ENCODE data around the gene GRXCR2. TPM values are rescaled to one million over a fixed set of nuclear protein-coding genes. Genes with fewer than 3 reads are reported as not detected.

GRXCR2 gene
- total RNA-seq, 1 donor from 2014 or later = not detected

DNA sequence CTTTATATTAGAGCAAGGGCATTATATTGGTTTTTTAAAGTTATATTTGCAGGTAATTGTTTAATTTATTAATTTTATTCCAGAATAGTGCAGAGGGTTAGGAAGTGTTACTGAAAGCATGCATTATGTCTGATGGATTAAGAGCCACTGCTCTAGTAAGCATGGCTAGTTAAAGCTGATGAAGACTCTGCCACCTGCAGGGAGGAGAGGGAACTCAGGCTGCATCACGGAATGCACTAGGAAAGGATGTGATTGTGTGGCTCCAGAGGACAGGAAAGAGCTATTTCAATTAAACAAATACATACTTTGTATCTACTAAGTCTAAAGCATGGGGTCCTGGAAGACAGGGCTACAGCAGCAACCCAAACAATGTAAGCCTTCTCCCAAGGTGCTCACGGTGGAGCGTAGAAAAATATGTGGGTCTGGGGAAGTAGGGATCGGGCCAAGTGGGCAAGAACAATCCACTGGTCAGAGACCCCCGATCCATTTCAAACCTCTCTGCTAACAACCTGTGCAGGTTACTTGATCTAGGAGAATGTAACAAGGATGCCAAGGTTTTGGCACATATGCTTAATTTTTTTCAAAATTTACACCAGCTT, 15.3 kb upstream of the GRXCR2 start:
- H3K36me3 Mint-ChIP-seq (ENCODE audit: low read depth, unreplicated experiment) = peaks cover 3% of the 10 kb centered on the region

DNA sequence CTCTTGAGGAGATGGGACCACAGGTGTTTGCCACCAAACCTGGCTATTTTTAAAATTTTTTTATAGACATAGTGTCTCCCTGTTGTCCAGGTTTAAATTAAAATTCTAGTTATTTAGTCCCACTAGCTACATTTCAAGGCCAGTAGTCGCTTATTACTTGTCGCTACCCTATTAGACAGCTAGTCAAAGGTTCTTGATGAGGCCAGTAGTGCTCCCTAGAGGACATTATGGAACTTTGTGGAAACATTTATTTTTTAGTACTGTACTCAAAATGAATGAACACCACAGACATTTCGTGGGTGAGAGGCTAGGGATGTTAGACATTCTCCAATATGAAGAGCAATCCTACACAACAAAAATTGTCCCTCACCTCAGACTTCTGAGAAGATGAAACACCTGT, 14.4 kb upstream of the GRXCR2 start:
- H3K27me3 Mint-ChIP-seq (ENCODE audit: low read depth, unreplicated experiment) = no peaks in the 10 kb centered on the region

More for the DNA sequence above, 15.3 kb upstream of the GRXCR2 start:
- no peak overlapping the region for H3K27ac Mint-ChIP-seq (ENCODE audit: unreplicated experiment)
- TF ChIP-seq, protein P1, sequence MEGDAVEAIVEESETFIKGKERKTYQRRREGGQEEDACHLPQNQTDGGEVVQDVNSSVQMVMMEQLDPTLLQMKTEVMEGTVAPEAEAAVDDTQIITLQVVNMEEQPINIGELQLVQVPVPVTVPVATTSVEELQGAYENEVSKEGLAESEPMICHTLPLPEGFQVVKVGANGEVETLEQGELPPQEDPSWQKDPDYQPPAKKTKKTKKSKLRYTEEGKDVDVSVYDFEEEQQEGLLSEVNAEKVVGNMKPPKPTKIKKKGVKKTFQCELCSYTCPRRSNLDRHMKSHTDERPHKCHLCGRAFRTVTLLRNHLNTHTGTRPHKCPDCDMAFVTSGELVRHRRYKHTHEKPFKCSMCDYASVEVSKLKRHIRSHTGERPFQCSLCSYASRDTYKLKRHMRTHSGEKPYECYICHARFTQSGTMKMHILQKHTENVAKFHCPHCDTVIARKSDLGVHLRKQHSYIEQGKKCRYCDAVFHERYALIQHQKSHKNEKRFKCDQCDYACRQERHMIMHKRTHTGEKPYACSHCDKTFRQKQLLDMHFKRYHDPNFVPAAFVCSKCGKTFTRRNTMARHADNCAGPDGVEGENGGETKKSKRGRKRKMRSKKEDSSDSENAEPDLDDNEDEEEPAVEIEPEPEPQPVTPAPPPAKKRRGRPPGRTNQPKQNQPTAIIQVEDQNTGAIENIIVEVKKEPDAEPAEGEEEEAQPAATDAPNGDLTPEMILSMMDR (IDR thresholded peaks at IDR 0.05; ENCODE audit: insufficient read depth, low read depth, low read length) = peak; percentile 80
- no peak for TF ChIP-seq EZH2 (IDR thresholded peaks at IDR 0.05; ENCODE audit: insufficient read depth, low read length)
- FAIRE-seq (no peak), DNase-seq (ENCODE audit: low read depth) (peak; percentile 37)
- no peak overlapping the region for H2AFZ ChIP-seq (ENCODE audit: low read depth, low read length)
- no peaks in the 10 kb centered on the region for H3K79me2 ChIP-seq (ENCODE audit: insufficient read depth, low read length)
- H3K4me3 ChIP-seq (ENCODE audit: insufficient read depth, low read depth, low read length) = no peak overlapping the region
- H3K36me3 ChIP-seq (ENCODE audit: insufficient read depth, low read length) = no peaks in the 10 kb centered on the region
- no peak overlapping the region for H3K9ac ChIP-seq (ENCODE audit: low read length)
- peaks cover 10% of the 10 kb centered on the region for H3K9me3 Mint-ChIP-seq (ENCODE audit: unreplicated experiment)
- no peaks in the 10 kb centered on the region for H3K4me1 Mint-ChIP-seq (ENCODE audit: low read depth, unreplicated experiment)
- H3K27me3 Mint-ChIP-seq (ENCODE audit: low read depth, unreplicated experiment) = no peaks in the 10 kb centered on the region
- no peaks in the 10 kb centered on the region for H4K20me1 ChIP-seq (ENCODE audit: insufficient read depth, low read length)
- no peak overlapping the region for H3K4me2 ChIP-seq (ENCODE audit: low read length)
- no peaks in the 10 kb centered on the region for H3K9me3 ChIP-seq (ENCODE audit: insufficient read depth, low read depth, low read length)
- no peaks in the 10 kb centered on the region for H3K4me1 ChIP-seq (ENCODE audit: insufficient read depth, low read length)
- no peaks in the 10 kb centered on the region for H3K27me3 ChIP-seq (ENCODE audit: insufficient read depth, low read length)
- no peak overlapping the region for H3K27ac ChIP-seq (ENCODE audit: low read depth, low read length)
- H3K4me3 Mint-ChIP-seq (ENCODE audit: unreplicated experiment) = no peak overlapping the region

DNA sequence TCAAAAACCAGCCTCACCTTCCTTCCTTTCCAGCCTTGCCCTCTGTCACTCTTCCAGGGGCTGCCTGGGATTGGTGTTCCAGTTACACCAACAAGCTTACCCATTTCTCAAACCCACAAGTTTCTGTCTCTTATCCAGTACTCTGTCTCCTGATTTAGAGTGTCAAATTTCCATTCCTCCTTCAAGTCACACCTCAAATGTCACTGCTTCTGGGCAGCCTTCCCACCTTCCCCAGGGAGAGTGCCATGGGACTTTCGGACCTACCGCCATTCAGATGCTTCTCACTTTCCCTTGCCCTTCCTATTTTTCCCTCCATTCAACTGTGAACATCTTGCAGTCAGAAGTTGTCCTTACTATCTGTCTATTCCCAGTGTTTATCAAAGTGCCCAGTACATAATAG, 2.0 kb upstream of the GRXCR2 start:
- Mint-ChIP-seq H3K4me3 (ENCODE audit: unreplicated experiment) (no peak overlapping the region), H3K27ac (ENCODE audit: unreplicated experiment) (no peak overlapping the region), H3K27me3 (ENCODE audit: low read depth, unreplicated experiment) (no peaks in the 10 kb centered on the region), H3K4me1 (ENCODE audit: low read depth, unreplicated experiment) (no peaks in the 10 kb centered on the region), H3K9me3 (ENCODE audit: unreplicated experiment) (peaks cover 7% of the 10 kb centered on the region), H3K36me3 (ENCODE audit: low read depth, unreplicated experiment) (no peaks in the 10 kb centered on the region)
- no peaks in the 10 kb centered on the region for H3K27me3 ChIP-seq (ENCODE audit: insufficient read depth, low read length)
- FAIRE-seq (no peak), DNase-seq (ENCODE audit: low read depth) (no peak)
- no peaks in the 10 kb centered on the region for H4K20me1 ChIP-seq (ENCODE audit: insufficient read depth, low read length)
- no peak overlapping the region for H2AFZ ChIP-seq (ENCODE audit: low read depth, low read length)
- no peak overlapping the region for H3K9ac ChIP-seq (ENCODE audit: low read length)
- no peaks in the 10 kb centered on the region for H3K9me3 ChIP-seq (ENCODE audit: insufficient read depth, low read depth, low read length)
- H3K27ac ChIP-seq (ENCODE audit: low read depth, low read length) = no peak overlapping the region
- no peak overlapping the region for H3K4me3 ChIP-seq (ENCODE audit: insufficient read depth, low read depth, low read length)
- H3K36me3 ChIP-seq (ENCODE audit: insufficient read depth, low read length) = no peaks in the 10 kb centered on the region
- TF ChIP-seq, protein P1 (IDR thresholded peaks at IDR 0.05; ENCODE audit: insufficient read depth, low read depth, low read length) = no peak
- no peak for TF ChIP-seq EZH2 (IDR thresholded peaks at IDR 0.05; ENCODE audit: insufficient read depth, low read length)
- no peaks in the 10 kb centered on the region for H3K4me1 ChIP-seq (ENCODE audit: insufficient read depth, low read length)
- no peak overlapping the region for H3K4me2 ChIP-seq (ENCODE audit: low read length)
- no peaks in the 10 kb centered on the region for H3K79me2 ChIP-seq (ENCODE audit: insufficient read depth, low read length)

More for the DNA sequence above, 14.4 kb upstream of the GRXCR2 start:
- H2AFZ ChIP-seq (ENCODE audit: low read depth, low read length) = no peak overlapping the region
- TF ChIP-seq, protein P1 (IDR thresholded peaks at IDR 0.05; ENCODE audit: insufficient read depth, low read depth, low read length) = no peak
- no peak for TF ChIP-seq EZH2 (IDR thresholded peaks at IDR 0.05; ENCODE audit: insufficient read depth, low read length)
- Mint-ChIP-seq H3K27ac (ENCODE audit: unreplicated experiment) (no peak overlapping the region), H3K4me1 (ENCODE audit: low read depth, unreplicated experiment) (no peaks in the 10 kb centered on the region), H3K9me3 (ENCODE audit: unreplicated experiment) (peaks cover 11% of the 10 kb centered on the region), H3K4me3 (ENCODE audit: unreplicated experiment) (no peak overlapping the region), H3K36me3 (ENCODE audit: low read depth, unreplicated experiment) (peaks cover 3% of the 10 kb centered on the region)
- no peak overlapping the region for H3K27ac ChIP-seq (ENCODE audit: low read depth, low read length)
- no peak for DNase-seq (ENCODE audit: low read depth)
- no peaks in the 10 kb centered on the region for H3K79me2 ChIP-seq (ENCODE audit: insufficient read depth, low read length)
- H3K27me3 ChIP-seq (ENCODE audit: insufficient read depth, low read length) = no peaks in the 10 kb centered on the region
- no peak overlapping the region for H3K4me2 ChIP-seq (ENCODE audit: low read length)
- no peaks in the 10 kb centered on the region for H3K36me3 ChIP-seq (ENCODE audit: insufficient read depth, low read length)
- FAIRE-seq = no peak
- no peak overlapping the region for H3K4me3 ChIP-seq (ENCODE audit: insufficient read depth, low read depth, low read length)
- H3K4me1 ChIP-seq (ENCODE audit: insufficient read depth, low read length) = no peaks in the 10 kb centered on the region
- no peaks in the 10 kb centered on the region for H4K20me1 ChIP-seq (ENCODE audit: insufficient read depth, low read length)
- H3K9ac ChIP-seq (ENCODE audit: low read length) = no peak overlapping the region
- no peaks in the 10 kb centered on the region for H3K9me3 ChIP-seq (ENCODE audit: insufficient read depth, low read depth, low read length)

All from astrocyte (in vitro differentiated cells and primary cell).